ENCODE results near the gene ANXA11.

ANXA11 gene

GRCh38 chr10:80200259-80200658 lies 5.1 kb downstream of the ANXA11 start (continued):
- TF ChIP-seq MYNN (tag by site-specific recombination; IDR thresholded peaks at IDR 0.05; ENCODE audit: borderline replicate concordance) (no peak), IKZF3 (tag by site-specific recombination; IDR thresholded peaks at IDR 0.05) (no peak), ZBTB10 (tag by site-specific recombination; IDR thresholded peaks at IDR 0.05) (no peak), ZNF529 (tag by site-specific recombination; IDR thresholded peaks at IDR 0.05; ENCODE audit: insufficient replicate concordance) (no peak), PATZ1 (tag by site-specific recombination; IDR thresholded peaks at IDR 0.05) (no peak)

- Histone ChIP-seq H3K4me3 (ENCODE audit: low read depth, low read length) (no peak overlapping the region), H3K36me3 (ENCODE audit: control insufficient read depth in 2 of 2, insufficient read depth in 1 of 2, low read length in 2 of 2) (peaks cover 0 to 11% of the 10 kb centered on the region in 2 experiments; a peak in 2 of 3 replicates), H3K9me3 (ENCODE audit: control insufficient read depth, insufficient read depth, low read depth, low read length) (no peaks in the 10 kb centered on the region), H3K27ac (ENCODE audit: extremely low read depth, low read depth, low read length) (no peak overlapping the region), H3K4me1 (ENCODE audit: control insufficient read depth, insufficient read depth, low read length) (peaks cover 4% of the 10 kb centered on the region; the same call in 1 of the 2 replicates)
- ChIA-PET CTCF (interaction anchor here (0.7 to 0.8 kb wide), 2 partner anchors 19 to 252 kb away, joined by 3 read pairs; no protein-coding TSS in a partner anchor), POLR2A (no interaction called here)
- TF ChIP-seq HOXA7 (CRISPR knock-in tag; IDR thresholded peaks at IDR 0.05; ENCODE audit: borderline replicate concordance) (no peak), ZNF785 (tag by site-specific recombination; IDR thresholded peaks at IDR 0.05) (no peak), EGR2 (tag by site-specific recombination; IDR thresholded peaks at IDR 0.05; ENCODE audit: low read depth) (no peak), ZNF140 (tag by site-specific recombination; IDR thresholded peaks at IDR 0.05) (no peak), ZNF843 (tag by site-specific recombination; IDR thresholded peaks at IDR 0.05) (no peak), ZNF169 (tag by site-specific recombination; IDR thresholded peaks at IDR 0.05) (no peak), ZSCAN4 (tag by site-specific recombination; IDR thresholded peaks at IDR 0.05) (no peak), ZNF830 (tag by site-specific recombination; IDR thresholded peaks at IDR 0.05; ENCODE audit: low read depth) (no peak), ZNF2 (tag by site-specific recombination; IDR thresholded peaks at IDR 0.05) (no peak), WT1 (tag by site-specific recombination; IDR thresholded peaks at IDR 0.05) (no peak), ZNF280C (tag by site-specific recombination; IDR thresholded peaks at IDR 0.05) (no peak), ZNF221 (tag by site-specific recombination; IDR thresholded peaks at IDR 0.05; ENCODE audit: borderline replicate concordance) (no peak), ZNF621 (tag by site-specific recombination; IDR thresholded peaks at IDR 0.05) (no peak)
Observed at GRCh38 chr10:80199828-80200227, 5.5 kb downstream of the ANXA11 start.

Data from HEK293 (cell line).